Fibroblast of skin of left quadriceps (primary cell): ENCODE results near the gene CDRT4.
"Not testable (repeated sequence)": the region's sequence is repeated elsewhere in the genome, so short reads cannot be mapped to it uniquely, and the experiment has no call there.

Experiments used
- DNase-seq, 2 experiments: peaks; one replicate each; pipeline ENCODE4 v3.0.0-alpha.2; 2013; ENCODE audit warnings: low read depth in 2 of 2

Gene CDRT4

DNA sequence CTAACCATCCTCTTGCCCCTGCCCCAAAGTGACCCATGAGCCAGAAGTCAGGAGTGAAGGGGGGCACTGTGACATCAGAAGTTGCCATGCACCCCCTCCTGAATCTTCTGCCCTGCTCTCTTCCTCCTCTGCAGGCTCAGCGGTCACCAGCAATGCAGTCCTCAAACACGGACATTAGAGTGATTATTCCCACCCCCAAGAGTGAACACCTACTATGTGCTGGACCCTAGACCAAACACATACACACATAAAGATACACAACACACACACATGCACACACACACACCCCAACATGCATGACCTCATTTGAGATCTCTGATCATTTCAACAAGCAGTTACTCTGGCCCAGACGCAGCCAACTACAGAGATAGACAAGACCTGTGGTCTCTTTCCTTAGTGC lies at the start of gene CDRT4:
Gene CDRT4 (minus strand): TSS at position 30 of the 400 bp plus-strand sequence. CDS start 27,383 bp downstream, outside the sequence.
- DNase-seq, result no peak

DNA sequence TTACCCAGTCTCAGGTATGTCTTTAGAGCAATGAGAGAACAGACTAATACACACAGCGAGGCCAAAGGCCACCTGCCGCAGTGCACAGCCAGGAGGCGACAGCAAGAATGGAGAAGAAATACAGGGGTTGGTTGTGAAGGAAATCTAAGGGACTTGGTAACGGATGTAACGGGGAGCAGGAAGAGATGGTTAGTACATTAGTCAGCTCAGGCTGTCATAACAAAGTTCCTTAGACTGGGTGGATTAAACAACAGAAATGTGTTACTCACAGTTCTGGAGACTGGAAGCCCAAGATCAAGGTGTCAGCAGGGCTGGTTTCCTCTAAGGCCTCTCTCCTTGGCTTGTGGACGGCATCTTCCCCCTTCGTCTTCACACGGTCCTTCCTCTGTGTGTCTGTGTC lies 48.7 kb upstream of the CDRT4 start:
- DNase-seq, result no peak

DNA sequence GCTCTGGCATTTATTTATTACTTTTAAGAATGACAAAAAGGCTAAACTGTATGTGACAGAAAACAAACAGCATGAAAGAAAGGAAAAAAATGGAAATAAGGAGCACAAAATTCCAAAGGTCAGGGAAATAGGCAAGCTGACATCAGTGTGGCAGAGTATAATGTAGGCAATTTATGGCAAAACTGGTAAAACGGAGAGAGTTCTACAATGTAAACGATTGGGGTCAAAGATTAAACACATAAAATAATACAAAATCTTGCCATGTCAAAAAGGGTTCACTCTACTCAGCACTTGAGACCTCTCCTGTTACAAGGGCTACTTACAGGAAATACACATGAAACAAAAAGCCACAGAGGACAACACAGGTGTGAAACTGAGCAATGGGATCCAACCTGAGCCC lies 47.0 kb upstream of the CDRT4 start:
- DNase-seq, result no peak

DNA sequence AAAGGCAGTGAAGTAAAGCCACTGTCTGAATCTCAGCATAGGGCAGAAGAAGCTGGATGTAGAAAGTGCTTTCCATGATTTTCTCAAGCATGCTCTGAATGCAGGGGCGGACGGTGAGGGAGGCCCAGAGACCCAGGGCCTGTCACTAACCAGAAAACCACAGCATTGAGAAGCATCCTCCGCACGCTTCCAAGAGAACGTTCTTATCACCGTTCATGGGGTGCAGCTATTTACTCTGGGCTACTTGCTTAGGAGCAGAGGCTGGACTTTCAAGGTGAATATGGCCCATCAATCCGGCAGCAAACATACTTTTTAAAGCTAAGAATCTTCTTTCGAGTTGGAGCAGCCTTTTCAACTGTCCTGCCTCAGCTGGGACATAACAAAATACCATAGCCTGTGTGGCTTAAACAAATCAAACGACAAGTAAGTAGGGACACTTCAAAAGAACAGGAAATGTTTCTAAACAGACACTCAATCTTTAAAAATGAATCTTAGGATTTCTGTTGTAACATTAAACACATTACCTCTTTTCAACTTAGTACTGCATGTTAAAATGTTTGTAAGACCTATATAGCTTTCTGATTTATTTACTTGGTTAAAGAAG lies 46.5 kb upstream of the CDRT4 start:
- no peak for DNase-seq

DNA sequence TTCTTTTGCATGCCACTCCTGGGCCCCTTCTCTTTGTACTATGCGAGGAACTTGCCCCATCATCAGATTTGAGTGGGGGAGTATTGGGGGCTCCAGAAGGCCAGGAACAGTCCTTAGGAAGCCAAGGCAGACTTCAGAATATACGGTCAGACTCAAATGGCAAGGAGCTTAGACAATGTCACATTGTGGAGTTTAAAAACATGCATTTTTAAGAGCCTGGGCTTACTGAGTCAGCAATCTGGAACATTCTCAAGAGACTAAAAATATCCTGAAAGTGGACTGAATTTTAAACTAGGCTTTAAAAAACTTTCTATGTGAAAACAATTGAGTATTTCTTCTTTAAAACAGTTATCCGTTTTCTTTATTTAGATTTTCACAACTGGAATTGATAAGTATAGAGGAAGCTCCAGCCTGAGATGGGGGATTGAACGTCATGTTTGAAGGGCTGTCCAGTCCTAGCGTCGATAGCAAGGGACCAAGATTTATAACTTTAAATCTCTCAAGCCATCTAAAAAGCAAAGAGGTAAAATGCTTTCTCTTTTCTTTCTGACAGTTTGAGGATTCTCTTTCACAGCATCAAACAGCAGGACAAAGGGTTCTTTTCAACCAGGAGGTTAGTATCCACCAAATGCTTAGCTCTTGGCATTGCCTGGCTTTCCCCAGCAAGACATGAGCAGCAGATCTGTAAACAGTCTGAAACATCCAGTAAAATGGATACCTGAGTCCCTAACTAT lies 45.8 kb upstream of the CDRT4 start:
- DNase-seq, result no peak

DNA sequence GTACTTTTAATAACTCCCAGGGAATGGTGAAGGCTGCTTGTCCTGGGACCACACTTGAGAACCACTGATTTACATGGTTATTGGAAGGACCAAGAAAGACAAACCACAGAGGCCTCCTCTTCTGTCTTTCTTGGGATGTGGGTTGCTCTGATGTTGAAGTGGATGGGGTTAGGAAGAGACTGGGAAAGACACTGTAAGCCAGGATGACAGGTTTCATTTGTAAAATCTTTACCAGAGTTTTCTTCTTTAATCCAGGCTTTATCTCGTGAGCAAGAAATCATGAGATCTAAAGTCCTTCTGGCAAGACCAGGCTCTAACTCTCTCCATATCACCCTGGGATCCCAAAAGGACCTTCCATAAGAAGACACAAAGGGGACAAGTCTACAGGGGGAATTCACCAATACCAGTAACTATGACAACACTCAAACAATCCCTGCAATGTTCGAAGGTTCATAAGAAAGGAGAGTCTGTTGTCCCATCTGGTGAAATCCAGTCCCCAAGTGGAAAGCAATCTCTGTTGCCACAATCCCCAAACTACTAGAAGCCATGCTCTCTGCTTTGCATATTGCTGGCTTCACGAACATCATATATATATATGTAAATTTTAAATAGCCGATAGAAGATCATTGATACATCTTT lies 44.8 kb upstream of the CDRT4 start:
- DNase-seq, result no peak

DNA sequence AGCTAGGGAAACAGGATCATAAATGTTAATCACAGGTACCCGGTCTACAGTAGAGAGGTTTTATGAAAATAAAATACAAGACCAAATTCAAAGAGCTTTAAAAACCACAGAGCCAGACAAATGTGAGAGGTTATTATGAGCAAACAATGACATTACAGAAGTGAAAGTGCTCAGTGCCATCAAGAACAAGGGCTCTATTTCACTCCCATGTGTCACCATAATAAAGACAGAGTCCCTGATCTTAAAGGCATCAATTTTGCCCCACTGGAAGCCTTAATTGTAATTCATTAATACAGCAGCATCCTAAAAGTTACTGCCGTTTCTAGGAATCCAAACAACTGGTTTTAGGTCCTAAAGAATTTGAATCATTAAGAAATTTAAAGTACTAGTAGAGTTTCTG lies 43.7 kb upstream of the CDRT4 start:
- no peak for DNase-seq

DNA sequence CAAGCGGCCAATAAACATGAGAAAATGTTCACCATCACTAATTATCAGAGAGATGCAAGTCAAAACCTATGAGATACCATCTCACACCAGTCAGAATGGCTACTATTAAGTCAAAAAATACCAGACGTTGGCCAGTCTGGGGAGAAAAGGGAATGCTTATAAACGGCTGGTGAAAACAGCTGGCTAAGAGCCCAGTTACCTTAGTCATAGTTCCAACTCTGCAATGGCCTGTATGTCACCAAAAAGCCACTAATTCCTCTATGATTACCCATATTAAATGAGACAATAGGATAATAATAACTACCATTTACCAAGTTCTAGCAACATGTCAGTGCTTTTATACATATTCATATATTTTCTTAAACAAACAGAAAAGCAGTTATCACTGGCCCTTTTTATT lies 42.9 kb upstream of the CDRT4 start:
- DNase-seq, result no peak

DNA sequence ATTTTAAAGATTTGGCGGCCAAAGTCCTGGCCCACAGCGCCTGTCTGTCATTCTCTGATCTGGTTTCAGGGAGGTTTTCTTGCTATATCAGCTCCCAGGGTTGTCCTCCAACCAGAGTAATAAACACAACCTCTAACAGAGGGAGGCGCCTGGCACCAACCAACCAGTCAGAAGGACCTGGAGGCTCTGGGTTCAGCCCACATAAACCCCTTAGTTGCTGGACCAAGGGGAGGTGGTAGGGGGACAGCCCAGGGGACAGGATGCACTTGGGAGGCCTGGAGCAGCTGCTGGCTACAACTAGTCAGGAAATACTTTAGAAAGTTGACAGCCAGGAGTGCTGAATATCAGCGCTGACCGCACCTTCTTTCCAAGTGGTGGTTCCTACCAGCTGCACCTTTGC lies 41.7 kb upstream of the CDRT4 start:
- DNase-seq, result no peak

DNA sequence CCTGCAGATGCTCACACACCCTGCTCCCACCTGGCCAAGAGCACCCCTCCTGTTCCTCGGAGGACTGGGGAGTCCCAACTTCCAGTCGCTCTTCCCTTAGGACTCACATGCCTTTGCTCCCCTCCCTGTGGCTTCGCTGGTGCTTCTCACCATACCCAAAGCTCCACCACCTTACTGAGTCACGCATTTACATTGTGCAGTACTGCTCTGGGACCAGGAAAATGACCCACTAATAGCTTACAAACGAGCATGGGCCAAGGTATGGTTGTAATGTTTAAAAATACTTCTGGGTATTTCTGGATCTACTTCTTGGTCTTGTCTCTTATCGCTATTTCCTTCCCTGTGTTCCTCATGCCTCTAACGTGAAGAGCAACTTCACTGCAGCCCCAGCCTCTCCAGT lies 41.0 kb upstream of the CDRT4 start:
- DNase-seq, result no peak

DNA sequence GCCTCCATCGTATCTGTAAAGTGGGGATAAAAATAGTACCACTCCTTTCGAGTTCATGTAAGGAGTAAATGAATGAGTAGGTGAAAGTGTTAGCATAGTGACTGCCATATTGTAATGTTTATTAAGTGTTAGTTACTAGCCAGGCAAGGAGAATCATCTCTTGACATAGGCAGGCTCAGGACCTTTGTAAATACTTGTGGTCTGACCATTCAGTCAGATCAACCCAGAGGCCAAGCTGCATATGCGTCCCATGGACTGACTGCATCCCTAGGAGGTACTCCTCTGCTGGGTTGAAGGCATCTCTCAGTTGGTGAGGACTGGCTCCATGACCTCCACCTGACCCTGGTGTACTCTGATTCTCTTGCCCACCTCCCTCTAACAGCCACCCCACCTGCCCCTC lies 40.5 kb upstream of the CDRT4 start:
- DNase-seq, result no peak

DNA sequence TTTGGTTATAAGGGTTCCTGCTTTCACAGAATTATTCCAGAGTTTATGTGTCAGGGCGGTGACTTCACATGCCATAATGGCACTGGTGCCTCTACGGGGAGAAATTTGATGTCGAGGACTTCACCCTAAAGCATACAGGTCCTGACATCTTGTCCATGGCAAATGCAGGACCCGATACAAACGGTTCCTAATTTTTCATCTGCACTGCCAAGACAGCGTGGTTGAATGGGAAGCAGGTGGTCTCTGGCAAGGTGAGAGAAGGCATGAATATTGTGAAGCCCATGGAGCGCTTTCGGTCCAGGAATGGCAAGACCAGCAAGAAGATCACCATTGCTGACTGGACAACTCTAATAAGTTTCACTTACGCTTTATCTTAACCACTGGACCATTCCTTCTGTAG lies 39.6 kb upstream of the CDRT4 start:
- DNase-seq, result no peak

DNA sequence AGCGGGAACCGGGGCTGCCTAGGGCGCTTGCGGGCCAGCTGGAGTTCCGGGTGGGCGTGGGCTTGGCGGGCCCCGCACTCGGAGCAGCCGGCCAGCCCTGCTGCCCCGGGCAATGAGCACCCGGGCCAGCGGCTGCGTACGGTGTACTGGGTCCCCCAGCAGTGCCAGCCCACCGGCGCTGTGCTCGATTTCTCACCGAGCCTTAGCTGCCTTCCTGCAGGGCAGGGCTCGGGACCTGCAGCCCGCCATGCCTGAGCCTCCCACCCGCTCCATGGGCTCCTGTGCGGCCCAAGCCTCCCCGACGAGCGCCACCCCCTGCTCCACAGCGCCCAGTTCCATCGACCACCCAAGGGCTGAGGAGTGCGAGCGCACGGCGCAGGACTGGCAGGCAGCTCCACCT lies 38.3 kb upstream of the CDRT4 start:
- DNase-seq, result not testable (repeated sequence)

DNA sequence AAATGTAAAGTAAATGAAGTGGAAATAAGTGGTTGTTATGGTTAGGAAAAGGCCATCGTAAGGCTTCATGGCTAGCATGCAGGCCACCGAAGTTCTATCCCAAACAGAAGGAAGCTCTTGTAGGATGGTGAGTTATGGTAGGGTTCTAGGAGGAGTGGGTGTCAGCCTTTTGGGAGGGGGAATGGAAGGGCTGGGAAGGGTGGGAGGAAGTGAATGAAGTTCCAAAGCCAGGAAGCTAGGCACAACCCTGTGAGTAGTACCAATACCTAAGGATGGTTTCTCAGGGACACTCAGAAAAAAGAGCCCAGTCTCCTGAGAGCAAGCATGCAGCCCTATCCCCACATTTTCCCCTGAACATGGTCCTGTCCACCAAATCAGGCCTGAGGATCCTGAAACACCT lies 36.3 kb upstream of the CDRT4 start:
- no peak for DNase-seq

DNA sequence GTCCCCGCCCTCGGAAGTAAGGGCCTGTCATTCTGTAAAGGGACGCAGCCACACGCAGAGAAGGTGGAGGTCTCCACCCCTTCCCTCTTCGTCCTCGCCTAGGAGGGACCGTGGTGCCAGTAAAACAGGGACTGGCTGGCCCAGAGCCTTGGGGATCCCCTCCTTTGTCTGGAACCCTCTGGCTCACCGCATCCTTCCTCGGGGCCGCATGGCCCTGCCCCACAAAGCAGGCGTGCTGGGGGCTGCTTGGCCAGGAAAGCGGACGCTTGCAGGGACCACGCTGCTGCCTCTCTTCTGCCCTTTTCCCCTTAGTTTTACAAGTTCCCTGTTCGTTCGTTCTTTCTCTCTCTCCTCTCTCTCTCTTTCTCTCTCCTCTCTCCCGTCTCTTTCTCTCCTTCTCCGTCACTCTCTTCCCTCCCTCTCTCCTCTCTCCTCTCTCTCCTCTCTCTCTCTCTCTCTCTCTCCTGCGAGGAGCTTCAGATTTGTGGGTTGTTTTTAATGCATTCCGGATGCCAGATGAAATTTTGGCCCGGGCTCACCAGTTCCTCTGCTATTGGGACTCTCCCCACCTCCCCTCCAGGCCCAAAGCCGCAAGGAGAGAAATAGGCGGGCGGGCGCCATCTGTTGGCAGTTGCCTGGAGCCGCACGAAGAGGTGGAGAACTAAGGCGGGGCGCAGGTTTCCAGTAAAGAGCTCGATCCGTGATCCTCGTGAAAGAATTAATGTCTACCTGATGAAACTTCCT lies 35.1 kb upstream of the CDRT4 start:
- DNase-seq, result peak; percentile 95 to 96

DNA sequence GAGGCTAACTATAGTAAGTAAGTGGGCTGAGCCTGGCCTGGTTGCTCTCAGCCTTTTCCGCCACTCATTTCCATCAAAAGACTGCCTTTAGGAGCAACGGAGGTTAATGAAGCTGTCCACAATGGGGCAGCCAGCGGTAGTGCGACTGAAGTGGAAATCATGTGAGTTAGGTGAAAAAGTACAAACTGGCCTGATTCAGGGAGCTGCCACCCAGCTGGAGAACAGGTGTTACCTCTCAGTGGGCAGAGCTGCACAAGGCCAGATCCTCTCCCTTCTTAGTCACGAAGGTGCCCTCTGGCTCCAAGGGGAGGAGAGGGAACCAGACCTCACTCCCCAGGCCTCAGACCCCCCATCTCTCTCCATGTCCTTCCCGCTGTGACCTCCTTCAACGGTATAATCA lies 34.4 kb upstream of the CDRT4 start:
- no peak for DNase-seq

DNA sequence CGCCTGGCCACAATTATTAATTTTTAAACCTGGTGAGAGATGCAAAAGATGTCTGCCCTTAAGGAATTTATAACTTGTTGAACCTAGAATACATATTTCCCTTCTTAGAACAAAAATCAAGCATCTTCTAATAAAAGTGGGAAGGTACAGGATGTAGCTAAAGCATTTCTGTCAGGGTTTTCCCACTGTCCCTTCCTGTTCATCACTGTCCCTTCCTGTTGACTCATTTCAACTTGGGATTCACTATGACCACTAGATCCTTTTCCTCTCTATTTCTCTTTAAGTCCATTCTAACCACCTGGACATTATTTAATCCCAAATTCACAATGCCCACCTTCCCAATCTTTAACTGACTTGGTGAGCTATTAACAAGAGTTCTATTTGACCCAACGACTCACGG lies 33.9 kb upstream of the CDRT4 start:
- no peak for DNase-seq

DNA sequence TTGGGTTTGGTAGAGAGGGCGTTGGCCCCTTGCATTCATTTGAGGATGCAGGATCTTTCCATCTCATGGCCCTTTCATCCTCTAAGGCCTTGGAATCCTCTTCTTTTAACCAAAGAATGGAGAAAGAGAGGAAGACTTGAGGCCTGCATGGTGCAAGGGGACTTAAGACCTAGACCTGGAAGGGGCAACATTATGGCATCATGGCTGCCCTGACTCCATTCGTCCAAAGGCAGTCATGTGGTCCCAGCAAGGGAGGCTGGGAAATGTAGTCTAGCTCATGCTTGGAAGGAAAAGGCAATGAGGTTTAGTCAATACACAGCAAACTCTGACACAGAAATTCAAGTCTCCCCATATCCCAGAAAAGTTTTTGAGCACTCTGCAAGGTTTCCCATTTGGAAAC lies 30.7 kb upstream of the CDRT4 start:
- no peak for DNase-seq

DNA sequence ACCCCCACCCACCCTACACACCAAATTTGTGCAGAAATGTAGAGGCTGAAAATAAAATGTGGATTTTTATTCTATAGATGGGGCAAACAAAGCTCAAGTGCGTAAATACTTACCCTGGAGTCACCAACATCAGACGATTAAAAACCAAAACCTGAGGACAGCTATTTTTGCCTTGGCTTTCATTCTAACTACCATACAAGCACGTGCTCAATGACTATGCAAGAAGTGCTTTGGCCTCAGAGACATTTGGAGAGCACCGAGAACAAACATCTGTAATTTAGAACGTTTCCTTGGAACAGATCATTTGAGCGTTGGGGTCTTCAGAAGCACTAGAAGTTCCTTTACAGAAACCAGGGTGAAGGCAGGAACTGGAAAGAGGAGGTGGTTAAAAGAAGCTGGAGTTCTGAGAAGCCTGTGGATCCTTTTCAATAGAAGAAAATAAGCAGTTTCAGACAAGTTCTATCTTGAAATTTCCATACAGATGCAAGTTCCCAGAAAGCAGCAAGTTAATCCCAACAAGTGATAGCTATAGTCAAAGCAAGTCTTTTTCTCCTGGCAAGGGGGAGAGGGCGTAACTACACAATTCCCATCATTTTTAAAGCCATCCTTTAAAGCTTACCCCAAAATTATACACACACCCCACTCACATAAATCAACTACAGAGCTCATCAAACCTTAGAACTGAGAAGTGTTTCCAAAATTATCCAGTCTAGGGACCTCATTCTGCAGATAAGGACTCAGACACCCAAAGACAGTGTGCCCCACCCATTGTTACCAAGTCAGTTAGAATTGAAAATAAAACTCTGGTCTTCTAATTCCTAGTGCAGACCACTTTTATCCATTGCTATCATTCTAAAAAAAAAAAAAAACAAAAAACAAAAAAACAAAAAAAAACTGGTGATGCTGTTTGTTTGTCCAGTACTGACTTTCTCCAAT lies 29.6 kb upstream of the CDRT4 start:
- no peak for DNase-seq

DNA sequence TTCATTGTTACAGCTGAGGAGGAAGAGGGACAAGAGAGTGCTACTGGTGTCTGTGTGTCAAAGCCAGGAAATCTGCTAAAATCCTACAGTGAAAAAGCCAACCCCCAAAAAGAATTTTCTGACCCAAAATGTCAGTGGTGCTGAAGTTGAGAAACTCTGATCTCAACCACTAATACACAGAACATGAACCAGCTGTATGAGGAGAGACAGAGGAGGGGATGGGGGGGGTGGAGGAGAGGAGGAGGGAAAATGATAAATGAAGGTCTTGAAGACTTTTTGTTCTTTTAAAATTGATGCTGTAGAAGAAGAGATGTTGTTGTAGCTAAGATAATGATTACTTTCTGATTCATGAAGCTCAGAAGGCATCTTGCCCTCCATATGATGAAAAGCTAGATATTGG lies 27.4 kb upstream of the CDRT4 start:
- DNase-seq, result no peak

DNA sequence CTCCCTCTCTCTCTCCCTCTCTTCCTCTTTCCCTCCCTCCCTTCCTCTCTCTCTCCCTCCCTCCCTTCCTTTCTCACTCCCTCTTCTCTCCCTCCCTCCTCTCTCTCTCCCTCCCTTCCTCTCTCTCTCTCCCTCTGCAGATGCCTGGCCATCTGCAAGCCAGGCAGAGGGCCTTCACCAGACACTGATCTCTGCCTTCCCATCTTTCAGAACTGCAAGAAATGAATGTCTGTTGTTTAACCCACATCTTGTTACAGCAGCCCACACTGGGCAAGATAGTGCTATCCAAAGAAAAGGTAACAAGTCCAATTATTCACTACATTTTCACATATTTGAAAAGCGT lies 26.2 kb upstream of the CDRT4 start:
- no peak for DNase-seq
